ENCODE data around the gene SLC12A8. TPM values are rescaled to one million over a fixed set of nuclear protein-coding genes. Genes with fewer than 3 reads are reported as not detected.

The SLC12A8 gene
- total and polyA plus RNA-seq, 2 of the 13 experiments (the other 11 are each of a cell fraction or from before 2014, with no cell fraction given): 0.44 to 0.71 TPM

DNA sequence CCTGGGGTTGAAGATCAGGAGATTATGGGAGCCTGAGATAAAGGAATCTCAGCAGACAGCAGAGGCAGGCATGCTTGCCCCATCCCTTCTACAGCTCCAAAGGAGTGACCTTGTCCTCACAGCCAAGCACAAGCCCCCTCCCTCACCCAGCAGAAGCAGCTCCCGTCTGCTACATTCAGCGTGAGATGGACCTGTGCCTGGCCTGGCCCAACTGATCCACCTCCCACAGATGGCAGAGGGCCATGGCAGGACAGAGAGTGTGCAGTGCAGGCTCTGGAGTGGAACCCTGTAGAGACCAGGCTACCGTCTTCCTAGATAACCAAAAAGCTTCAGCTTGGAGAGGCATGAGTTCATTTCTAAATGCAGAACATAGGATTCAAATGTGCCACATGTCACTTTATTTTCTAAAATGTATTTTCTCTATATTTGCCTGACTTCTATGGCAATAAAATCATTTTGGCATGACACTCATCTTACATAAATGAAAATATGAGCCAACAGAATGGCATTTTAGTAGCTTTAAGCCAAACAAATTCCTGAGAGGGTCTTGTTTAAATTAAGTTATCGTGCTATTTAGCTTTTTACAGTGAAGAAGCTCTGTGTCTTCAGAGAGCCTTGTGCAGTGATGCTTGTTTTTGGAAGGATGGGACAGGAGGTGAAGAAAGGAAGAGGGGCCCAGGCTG is 43.7 kb downstream of the SLC12A8 start:
- TF ChIP-seq TCF7 (IDR thresholded peaks at IDR 0.05; ENCODE audit: low read depth): no peak
- DNase-seq (ENCODE audit: low spot score) (no peak), ATAC-seq (no peak), FAIRE-seq (no peak)
- in situ Hi-C loops (cut with HindIII; ENCODE audit: extremely low pct_ligation_motif_present, low pct_unique_long_range_greater_than_20kb) (loop anchor here (5.0 to 25.0 kb wide), 3 partner anchors 174 to 407 kb away; no protein-coding TSS in a partner anchor), intact Hi-C loops (cut with micrococcal nuclease; ENCODE audit: unreplicated experiment) (no loop called here)
- H3K79me2 ChIP-seq (ENCODE audit: insufficient read depth, low read length): no peaks in the 10 kb centered on the region
- H3K27me3 ChIP-seq (ENCODE audit: control insufficient read depth in 1 of 2, insufficient read depth in 2 of 2, low read length in 2 of 2): peaks cover 0 to 13% of the 10 kb centered on the region in 2 experiments; a peak in 2 of 5 replicates
- no peaks in the 10 kb centered on the region for H4K20me1 ChIP-seq (ENCODE audit: insufficient read depth, low read length)
- H3K4me3 ChIP-seq (replicated peaks in 1 of 3; ENCODE audit: insufficient read depth in 1 of 3, low read depth in 2 of 3, low read length in 3 of 3): no peak overlapping the region
- POLR2A ChIA-PET: no interaction called here
- BruUV-seq (replicated peaks): no TSS peak
- H3K4me2 ChIP-seq (ENCODE audit: low read depth, low read length): no peak overlapping the region
- no peaks in the 10 kb centered on the region for H3K9me3 ChIP-seq (ENCODE audit: low read length)
- no peak overlapping the region for H3K9ac ChIP-seq (ENCODE audit: insufficient read depth, low read depth, low read length)
- H3K36me3 ChIP-seq (replicated peaks in 1 of 2; ENCODE audit: control insufficient read depth in 1 of 2, insufficient read depth in 2 of 2, low read length in 2 of 2): no peaks in the 10 kb centered on the region
- CTCF ChIA-PET (ENCODE audit: low intra/inter-chr PET ratio, low total read pairs): no interaction called here
- 5% methylated on average over 4 of the region's 4 CpGs for WGBS (ENCODE audit: low lambda C conversion rate)
- H2AFZ ChIP-seq (ENCODE audit: low read length): no peak overlapping the region
- H3K27ac ChIP-seq (ENCODE audit: extremely low read length, insufficient read depth, low read length): no peak overlapping the region
- no peaks in the 10 kb centered on the region for H3K4me1 ChIP-seq (ENCODE audit: insufficient read depth, low read length)

DNA sequence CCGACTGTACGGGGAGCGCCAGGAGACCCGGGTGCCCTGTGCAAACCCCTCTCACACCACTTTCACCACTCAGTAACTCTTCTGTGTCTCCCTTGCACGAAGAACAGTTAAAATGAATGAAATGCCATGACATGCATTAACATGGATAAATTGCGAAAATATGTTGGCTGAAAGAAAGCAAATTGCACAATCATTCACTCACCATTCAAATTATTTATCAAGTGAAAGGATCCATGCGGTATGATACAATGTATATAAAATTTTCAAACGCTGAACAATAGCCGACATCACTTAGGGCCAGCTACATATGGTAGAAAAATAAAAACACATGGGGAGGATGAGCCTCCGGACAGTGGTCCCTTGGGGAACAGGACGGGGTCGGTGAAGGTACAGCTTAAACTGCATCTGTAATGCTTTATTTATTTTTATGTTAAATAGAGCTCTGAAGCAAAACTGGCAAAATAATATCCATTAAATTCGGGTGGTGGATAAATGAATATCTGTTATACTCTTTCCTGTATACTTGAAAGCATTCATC is 45.9 kb downstream of the SLC12A8 start:
- Histone ChIP-seq H3K27ac (ENCODE audit: extremely low read length, insufficient read depth, low read length) (no peak overlapping the region), H3K27me3 (ENCODE audit: control insufficient read depth in 1 of 2, insufficient read depth in 2 of 2, low read length in 2 of 2) (peaks cover 0 to 13% of the 10 kb centered on the region in 2 experiments; a peak in 2 of 5 replicates), H3K9me3 (ENCODE audit: low read length) (no peaks in the 10 kb centered on the region), H3K36me3 (replicated peaks in 1 of 2; ENCODE audit: control insufficient read depth in 1 of 2, insufficient read depth in 2 of 2, low read length in 2 of 2) (no peaks in the 10 kb centered on the region), H3K4me3 (replicated peaks in 1 of 3; ENCODE audit: insufficient read depth in 1 of 3, low read depth in 2 of 3, low read length in 3 of 3) (no peak overlapping the region), H3K79me2 (ENCODE audit: insufficient read depth, low read length) (no peaks in the 10 kb centered on the region), H3K4me1 (ENCODE audit: insufficient read depth, low read length) (no peaks in the 10 kb centered on the region), H2AFZ (ENCODE audit: low read length) (no peak overlapping the region), H3K4me2 (ENCODE audit: low read depth, low read length) (no peak overlapping the region), H3K9ac (ENCODE audit: insufficient read depth, low read depth, low read length) (no peak overlapping the region), H4K20me1 (ENCODE audit: insufficient read depth, low read length) (no peaks in the 10 kb centered on the region)
- ChIA-PET POLR2A (no interaction called here), CTCF (ENCODE audit: low intra/inter-chr PET ratio, low total read pairs) (no interaction called here)
- ATAC-seq (no peak), FAIRE-seq (no peak), DNase-seq (ENCODE audit: low spot score) (no peak)
- in situ Hi-C loops (cut with HindIII; ENCODE audit: extremely low pct_ligation_motif_present, low pct_unique_long_range_greater_than_20kb): loop anchor here (5.0 to 25.0 kb wide), 3 partner anchors 172 to 404 kb away; no protein-coding TSS in a partner anchor
- intact Hi-C loops (cut with micrococcal nuclease; ENCODE audit: unreplicated experiment): no loop called here
- WGBS (ENCODE audit: low lambda C conversion rate): 49% methylated on average over 13 of the region's 13 CpGs
- TF ChIP-seq RFXANK (CRISPR knock-in tag; IDR thresholded peaks at IDR 0.05) (no peak), ZNF644 (CRISPR knock-in tag; IDR thresholded peaks at IDR 0.05; ENCODE audit: low read depth) (no peak), IKZF4 (CRISPR knock-in tag; IDR thresholded peaks at IDR 0.05; ENCODE audit: borderline replicate concordance, low read depth, not compliant biosample characterization) (no peak), CEBPB (IDR thresholded peaks at IDR 0.05; ENCODE audit: borderline replicate concordance, low read depth, low read length) (peak; percentile 68), SSRP1 (CRISPR knock-in tag; IDR thresholded peaks at IDR 0.05) (no peak), ZSCAN22 (CRISPR knock-in tag; IDR thresholded peaks at IDR 0.05) (no peak), CREM (IDR thresholded peaks at IDR 0.05) (no peak), CREM (CRISPR knock-in tag; IDR thresholded peaks at IDR 0.05) (no peak)
- TF ChIP-seq, protein P1, sequence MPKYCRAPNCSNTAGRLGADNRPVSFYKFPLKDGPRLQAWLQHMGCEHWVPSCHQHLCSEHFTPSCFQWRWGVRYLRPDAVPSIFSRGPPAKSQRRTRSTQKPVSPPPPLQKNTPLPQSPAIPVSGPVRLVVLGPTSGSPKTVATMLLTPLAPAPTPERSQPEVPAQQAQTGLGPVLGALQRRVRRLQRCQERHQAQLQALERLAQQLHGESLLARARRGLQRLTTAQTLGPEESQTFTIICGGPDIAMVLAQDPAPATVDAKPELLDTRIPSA (CRISPR knock-in tag; IDR thresholded peaks at IDR 0.05; ENCODE audit: borderline replicate concordance): no peak
- no TSS peak for BruUV-seq (replicated peaks)

Data from HepG2 (cell line).